ENCODE measurements around the gene CFAP92.

Gene CFAP92

GRCh38 chr3:129025108-129025507 lies 31.2 kb upstream of the CFAP92 start:
- ChIA-PET POLR2A (no interaction called here), CTCF (interaction anchor here (2.0 to 7.8 kb wide), 4 partner anchors 9 to 55 kb away, joined by 5 to 46 read pairs (median 25); no protein-coding TSS in a partner anchor)
- DNase-seq = no peak
- H3K27me3 ChIP-seq (replicated peaks in 2 of 5; ENCODE audit: control insufficient read depth in 4 of 5, insufficient read depth in 5 of 5, low read length in 4 of 5) = no peaks in the 10 kb centered on the region
- no peak overlapping the region for H3K4me3 ChIP-seq (ENCODE audit: control insufficient read depth in 1 of 7, extremely low read depth in 1 of 7, insufficient read depth in 4 of 7, low read depth in 2 of 7, low read length in 6 of 7)
- H3K9me3 ChIP-seq (ENCODE audit: control extremely low read depth in 1 of 5, control insufficient read depth in 4 of 5, insufficient read depth in 2 of 5, low read depth in 1 of 5, low read length in 4 of 5) = no peaks in the 10 kb centered on the region
- peaks cover 0 to 33% (median 22%) of the 10 kb centered on the region in 4 experiments for H3K4me1 ChIP-seq (ENCODE audit: control extremely low read depth in 1 of 4, control insufficient read depth in 4 of 4, insufficient read depth in 4 of 4, low read length in 3 of 4)
- 93% methylated on average over 15 of the region's 15 CpGs for WGBS (ENCODE audit: insufficient coverage)
- H3K27ac ChIP-seq (ENCODE audit: insufficient read depth in 1 of 2, low read depth in 1 of 2, low read length in 2 of 2, poor library complexity in 1 of 2, severe bottlenecking in 2 of 2) = no peak overlapping the region
- no peaks in the 10 kb centered on the region for H3K36me3 ChIP-seq (ENCODE audit: control insufficient read depth in 4 of 4, insufficient read depth in 4 of 4, low read length in 3 of 4)

GRCh38 chr3:129023909-129024308 lies 30.0 kb upstream of the CFAP92 start:
- Histone ChIP-seq H3K36me3 (ENCODE audit: control insufficient read depth in 4 of 4, insufficient read depth in 4 of 4, low read length in 3 of 4) (peaks cover 0 to 4% (median 0%) of the 10 kb centered on the region in 4 experiments), H3K27me3 (replicated peaks in 2 of 5; ENCODE audit: control insufficient read depth in 4 of 5, insufficient read depth in 5 of 5, low read length in 4 of 5) (no peaks in the 10 kb centered on the region), H3K9me3 (ENCODE audit: control extremely low read depth in 1 of 5, control insufficient read depth in 4 of 5, insufficient read depth in 2 of 5, low read depth in 1 of 5, low read length in 4 of 5) (no peaks in the 10 kb centered on the region), H3K27ac (ENCODE audit: insufficient read depth in 1 of 2, low read depth in 1 of 2, low read length in 2 of 2, poor library complexity in 1 of 2, severe bottlenecking in 2 of 2) (no peak overlapping the region), H3K4me3 (ENCODE audit: control insufficient read depth in 1 of 7, extremely low read depth in 1 of 7, insufficient read depth in 4 of 7, low read depth in 2 of 7, low read length in 6 of 7) (no peak overlapping the region), H3K4me1 (ENCODE audit: control extremely low read depth in 1 of 4, control insufficient read depth in 4 of 4, insufficient read depth in 4 of 4, low read length in 3 of 4) (peaks cover 0 to 33% (median 23%) of the 10 kb centered on the region in 4 experiments)
- WGBS (ENCODE audit: insufficient coverage) = 83% methylated on average over 1 of the region's 2 CpGs
- DNase-seq = peak in 1 of 3 donors; percentile 44
- CTCF ChIA-PET = interaction anchor here (1.4 to 7.8 kb wide), 4 partner anchors 8 to 53 kb away, joined by 4 to 46 read pairs (median 23); no protein-coding TSS in a partner anchor
- POLR2A ChIA-PET = no interaction called here

- H3K9me3 ChIP-seq (ENCODE audit: control extremely low read depth in 1 of 5, control insufficient read depth in 4 of 5, insufficient read depth in 2 of 5, low read depth in 1 of 5, low read length in 4 of 5) = no peaks in the 10 kb centered on the region
- CTCF ChIA-PET = interaction anchor here (0.6 to 7.8 kb wide), 8 partner anchors 9 to 222 kb away, joined by 3 to 46 read pairs (median 4); no protein-coding TSS in a partner anchor
- H3K4me1 ChIP-seq (ENCODE audit: control extremely low read depth in 1 of 4, control insufficient read depth in 4 of 4, insufficient read depth in 4 of 4, low read length in 3 of 4) = peaks cover 0 to 37% (median 29%) of the 10 kb centered on the region in 4 experiments
- POLR2A ChIA-PET = interaction anchor here (0.6 to 0.7 kb wide), 2 partner anchors 52 to 55 kb away, joined by 3 to 5 read pairs; no protein-coding TSS in a partner anchor
- no peak overlapping the region for H3K27ac ChIP-seq (ENCODE audit: insufficient read depth in 1 of 2, low read depth in 1 of 2, low read length in 2 of 2, poor library complexity in 1 of 2, severe bottlenecking in 2 of 2)
- WGBS (ENCODE audit: insufficient coverage) = 100% methylated on average over 1 of the region's 1 CpG
- no peak overlapping the region for H3K4me3 ChIP-seq (ENCODE audit: control insufficient read depth in 1 of 7, extremely low read depth in 1 of 7, insufficient read depth in 4 of 7, low read depth in 2 of 7, low read length in 6 of 7)
- no peak for DNase-seq
- no peaks in the 10 kb centered on the region for H3K27me3 ChIP-seq (replicated peaks in 2 of 5; ENCODE audit: control insufficient read depth in 4 of 5, insufficient read depth in 5 of 5, low read length in 4 of 5)
- peaks cover 0 to 8% (median 0%) of the 10 kb centered on the region in 4 experiments for H3K36me3 ChIP-seq (ENCODE audit: control insufficient read depth in 4 of 4, insufficient read depth in 4 of 4, low read length in 3 of 4)
Observed at GRCh38 chr3:129023008-129023358, 29.1 kb upstream of the CFAP92 start.

GRCh38 chr3:129022114-129023007 lies 28.5 kb upstream of the CFAP92 start:
- Histone ChIP-seq H3K27me3 (replicated peaks in 2 of 5; ENCODE audit: control insufficient read depth in 4 of 5, insufficient read depth in 5 of 5, low read length in 4 of 5) (no peaks in the 10 kb centered on the region), H3K4me1 (ENCODE audit: control extremely low read depth in 1 of 4, control insufficient read depth in 4 of 4, insufficient read depth in 4 of 4, low read length in 3 of 4) (peaks cover 0 to 41% (median 34%) of the 10 kb centered on the region in 4 experiments), H3K27ac (ENCODE audit: insufficient read depth in 1 of 2, low read depth in 1 of 2, low read length in 2 of 2, poor library complexity in 1 of 2, severe bottlenecking in 2 of 2) (no peak overlapping the region), H3K36me3 (ENCODE audit: control insufficient read depth in 4 of 4, insufficient read depth in 4 of 4, low read length in 3 of 4) (peaks cover 0 to 13% (median 0%) of the 10 kb centered on the region in 4 experiments), H3K4me3 (ENCODE audit: control insufficient read depth in 1 of 7, extremely low read depth in 1 of 7, insufficient read depth in 4 of 7, low read depth in 2 of 7, low read length in 6 of 7) (no peak overlapping the region), H3K9me3 (ENCODE audit: control extremely low read depth in 1 of 5, control insufficient read depth in 4 of 5, insufficient read depth in 2 of 5, low read depth in 1 of 5, low read length in 4 of 5) (no peaks in the 10 kb centered on the region)
- WGBS (ENCODE audit: insufficient coverage) = 71% methylated on average over 11 of the region's 15 CpGs
- ChIA-PET CTCF (interaction anchor here (1.0 to 7.8 kb wide), 8 partner anchors 9 to 223 kb away, joined by 3 to 46 read pairs (median 4); no protein-coding TSS in a partner anchor), POLR2A (interaction anchor here (0.6 to 0.7 kb wide), 2 partner anchors 52 to 54 kb away, joined by 3 to 5 read pairs; no protein-coding TSS in a partner anchor)
- DNase-seq = peak in 2 of 3 donors; percentile 57 to 65

- no peak overlapping the region for H3K4me3 ChIP-seq (ENCODE audit: control insufficient read depth in 1 of 7, extremely low read depth in 1 of 7, insufficient read depth in 4 of 7, low read depth in 2 of 7, low read length in 6 of 7)
- no peaks in the 10 kb centered on the region for H3K9me3 ChIP-seq (ENCODE audit: control extremely low read depth in 1 of 5, control insufficient read depth in 4 of 5, insufficient read depth in 2 of 5, low read depth in 1 of 5, low read length in 4 of 5)
- peaks cover 3 to 44% (median 36%) of the 10 kb centered on the region in 4 experiments for H3K4me1 ChIP-seq (ENCODE audit: control extremely low read depth in 1 of 4, control insufficient read depth in 4 of 4, insufficient read depth in 4 of 4, low read length in 3 of 4)
- DNase-seq = no peak
- ChIA-PET CTCF (interaction anchor here (2.0 to 7.8 kb wide), 3 partner anchors 17 to 51 kb away, joined by 5 to 46 read pairs (median 6); partner anchors contain the start of gene CFAP92), POLR2A (no interaction called here)
- WGBS (ENCODE audit: insufficient coverage) = 100% methylated on average over 5 of the region's 6 CpGs
- H3K27me3 ChIP-seq (replicated peaks in 2 of 5; ENCODE audit: control insufficient read depth in 4 of 5, insufficient read depth in 5 of 5, low read length in 4 of 5) = no peaks in the 10 kb centered on the region
- H3K27ac ChIP-seq (ENCODE audit: insufficient read depth in 1 of 2, low read depth in 1 of 2, low read length in 2 of 2, poor library complexity in 1 of 2, severe bottlenecking in 2 of 2) = no peak overlapping the region
- peaks cover 0 to 16% (median 0%) of the 10 kb centered on the region in 4 experiments for H3K36me3 ChIP-seq (ENCODE audit: control insufficient read depth in 4 of 4, insufficient read depth in 4 of 4, low read length in 3 of 4)
Observed at GRCh38 chr3:129021140-129021551, 27.3 kb upstream of the CFAP92 start.

- CTCF ChIA-PET = interaction anchor here (1.3 to 7.8 kb wide), 5 partner anchors 9 to 50 kb away, joined by 3 to 46 read pairs (median 6); partner anchors contain the start of gene CFAP92
- peaks cover 8 to 44% (median 38%) of the 10 kb centered on the region in 4 experiments for H3K4me1 ChIP-seq (ENCODE audit: control extremely low read depth in 1 of 4, control insufficient read depth in 4 of 4, insufficient read depth in 4 of 4, low read length in 3 of 4)
- no peak overlapping the region for H3K27ac ChIP-seq (ENCODE audit: insufficient read depth in 1 of 2, low read depth in 1 of 2, low read length in 2 of 2, poor library complexity in 1 of 2, severe bottlenecking in 2 of 2)
- 95% methylated on average over 5 of the region's 5 CpGs for WGBS (ENCODE audit: insufficient coverage)
- H3K36me3 ChIP-seq (ENCODE audit: control insufficient read depth in 4 of 4, insufficient read depth in 4 of 4, low read length in 3 of 4) = peaks cover 0 to 16% (median 0%) of the 10 kb centered on the region in 4 experiments
- H3K9me3 ChIP-seq (ENCODE audit: control extremely low read depth in 1 of 5, control insufficient read depth in 4 of 5, insufficient read depth in 2 of 5, low read depth in 1 of 5, low read length in 4 of 5) = no peaks in the 10 kb centered on the region
- no peak for DNase-seq
- POLR2A ChIA-PET = no interaction called here
- H3K4me3 ChIP-seq (ENCODE audit: control insufficient read depth in 1 of 7, extremely low read depth in 1 of 7, insufficient read depth in 4 of 7, low read depth in 2 of 7, low read length in 6 of 7) = no peak overlapping the region
- H3K27me3 ChIP-seq (replicated peaks in 2 of 5; ENCODE audit: control insufficient read depth in 4 of 5, insufficient read depth in 5 of 5, low read length in 4 of 5) = no peaks in the 10 kb centered on the region
Observed at GRCh38 chr3:129020691-129021090, 26.8 kb upstream of the CFAP92 start.
